Fibroblast of lung (primary cell): ENCODE measurements around the gene CCNK.

Experiments used
- EZH2 ChIP-seq: IDR thresholded peaks from 2 replicates; pipeline ENCODE4 v1.5.1; 2012; ENCODE audit warnings: low read length, control low read depth, mild to moderate bottlenecking; ENCODE audit errors: missing control alignments
- TF ChIP-seq, protein P1 (sequence below), 2 donors: IDR thresholded peaks in 1 of 2; conservative IDR thresholded peaks in 1 of 2; 1 replicate in 1 of 2; 2 replicates in 1 of 2; pipeline ENCODE4 v1.5.1; 2011 to 2012; ENCODE audit warnings: low read length in 2 of 2, control low read depth in 1 of 2, inconsistent platforms in 1 of 2, low read depth in 1 of 2, mild to moderate bottlenecking in 1 of 2

DNA sequence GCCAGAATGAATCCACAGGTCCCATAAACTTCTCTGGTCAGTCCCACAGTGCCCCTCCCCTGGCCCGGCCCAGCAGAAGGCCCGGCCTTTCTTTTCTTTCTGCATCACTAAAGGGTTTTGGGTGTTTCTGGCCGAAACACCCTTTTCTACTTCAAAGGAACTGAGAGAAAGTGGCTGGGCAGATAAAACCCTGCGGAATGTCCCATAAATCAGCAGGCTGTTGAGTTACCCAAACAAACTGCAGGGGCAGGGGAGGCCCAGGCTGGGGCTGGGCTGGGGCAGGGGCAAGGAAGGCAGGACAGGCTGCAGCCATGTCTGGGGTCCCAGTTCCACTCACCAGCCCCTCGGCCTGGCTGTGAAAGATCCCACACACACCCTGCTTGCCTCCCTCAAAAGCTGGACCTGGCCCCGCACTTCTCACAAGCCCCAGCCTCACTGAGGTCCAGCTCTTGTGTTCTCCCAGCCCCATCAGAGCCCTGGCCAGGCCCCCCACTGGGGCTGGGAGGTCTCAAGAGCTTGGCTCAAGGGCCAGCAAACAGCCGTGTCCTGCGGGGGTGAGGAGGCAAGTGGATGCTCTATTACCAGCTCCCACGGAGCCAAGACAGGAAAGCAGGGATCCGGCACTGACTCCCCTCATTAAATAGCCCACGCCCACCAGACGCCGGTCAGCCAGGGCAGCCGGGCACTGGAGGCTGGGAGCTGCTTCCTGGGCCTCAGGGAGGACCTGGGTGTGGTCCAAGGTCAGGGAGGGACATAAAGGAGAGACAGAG is 41.9 kb downstream of the CCNK start:
- TF ChIP-seq, protein P1, sequence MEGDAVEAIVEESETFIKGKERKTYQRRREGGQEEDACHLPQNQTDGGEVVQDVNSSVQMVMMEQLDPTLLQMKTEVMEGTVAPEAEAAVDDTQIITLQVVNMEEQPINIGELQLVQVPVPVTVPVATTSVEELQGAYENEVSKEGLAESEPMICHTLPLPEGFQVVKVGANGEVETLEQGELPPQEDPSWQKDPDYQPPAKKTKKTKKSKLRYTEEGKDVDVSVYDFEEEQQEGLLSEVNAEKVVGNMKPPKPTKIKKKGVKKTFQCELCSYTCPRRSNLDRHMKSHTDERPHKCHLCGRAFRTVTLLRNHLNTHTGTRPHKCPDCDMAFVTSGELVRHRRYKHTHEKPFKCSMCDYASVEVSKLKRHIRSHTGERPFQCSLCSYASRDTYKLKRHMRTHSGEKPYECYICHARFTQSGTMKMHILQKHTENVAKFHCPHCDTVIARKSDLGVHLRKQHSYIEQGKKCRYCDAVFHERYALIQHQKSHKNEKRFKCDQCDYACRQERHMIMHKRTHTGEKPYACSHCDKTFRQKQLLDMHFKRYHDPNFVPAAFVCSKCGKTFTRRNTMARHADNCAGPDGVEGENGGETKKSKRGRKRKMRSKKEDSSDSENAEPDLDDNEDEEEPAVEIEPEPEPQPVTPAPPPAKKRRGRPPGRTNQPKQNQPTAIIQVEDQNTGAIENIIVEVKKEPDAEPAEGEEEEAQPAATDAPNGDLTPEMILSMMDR (conservative IDR thresholded peaks at IDR 0.05 in 1 of 2, IDR thresholded peaks at IDR 0.05 in 1 of 2; ENCODE audit: low read depth in 1 of 2, low read length in 2 of 2): no peak
- TF ChIP-seq EZH2: no peak
